HG03558 (cell line): Measurements from ENCODE around the gene BRD4.

ENCODE experiments used
- ATAC-seq: cut with Tn5 transposase; IDR thresholded peaks from one replicate; pipeline ENCODE4 v1.9.1; 2021; ENCODE audit warnings: moderate number of reproducible peaks; ENCODE audit not compliant: unreplicated experiment; ENCODE audit errors: extremely low read depth

The BRD4 gene

GRCh38 chr19:15237759-15238638 is 94.3 kb downstream of the BRD4 start:
- ATAC-seq: no peak

DNA sequence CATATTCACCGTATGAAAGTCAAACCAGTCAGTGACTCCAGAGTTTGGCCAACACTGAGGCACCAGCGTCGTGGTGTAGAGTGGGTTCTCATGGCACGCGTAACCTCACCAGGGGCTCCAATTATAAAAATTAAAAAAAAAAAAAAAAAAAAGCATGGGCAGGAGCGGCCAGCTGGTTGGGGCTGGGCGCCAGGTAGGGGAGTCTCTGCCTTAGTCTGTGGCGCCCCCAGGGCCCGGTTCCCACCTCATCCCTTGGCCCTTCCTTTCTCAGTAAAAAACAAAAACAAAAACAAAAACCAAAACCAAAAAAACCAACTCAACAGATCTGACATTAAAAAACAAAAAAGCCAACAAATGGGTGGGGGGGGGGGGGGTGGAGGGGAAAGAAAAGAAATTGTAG is 95.5 kb downstream of the BRD4 start:
- ATAC-seq: no peak

DNA sequence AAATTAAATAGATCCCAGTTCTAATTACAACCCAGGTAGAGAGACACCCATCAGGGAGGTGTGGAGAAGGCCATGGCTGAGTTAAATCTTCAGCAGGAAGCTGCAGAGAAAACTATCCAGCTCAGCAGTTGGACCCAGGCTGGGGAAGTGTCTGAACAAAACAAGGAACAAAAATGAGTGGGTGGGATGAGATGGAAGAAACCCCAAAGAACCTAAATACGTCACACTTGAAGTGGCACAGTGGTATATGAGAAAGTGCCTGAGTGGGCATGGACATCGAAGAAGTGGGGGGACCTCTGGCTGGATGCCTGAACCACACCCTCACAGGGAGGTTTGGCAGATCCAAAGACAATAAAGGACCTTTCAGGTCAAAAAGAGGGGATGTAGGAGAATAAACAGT is 96.6 kb downstream of the BRD4 start:
- no peak for ATAC-seq

GRCh38 chr19:15234431-15235130 is 97.8 kb downstream of the BRD4 start:
- no peak for ATAC-seq

- ATAC-seq: no peak
Measured at GRCh38 chr19:15231271-15231670, 101.1 kb downstream of the BRD4 start.

DNA sequence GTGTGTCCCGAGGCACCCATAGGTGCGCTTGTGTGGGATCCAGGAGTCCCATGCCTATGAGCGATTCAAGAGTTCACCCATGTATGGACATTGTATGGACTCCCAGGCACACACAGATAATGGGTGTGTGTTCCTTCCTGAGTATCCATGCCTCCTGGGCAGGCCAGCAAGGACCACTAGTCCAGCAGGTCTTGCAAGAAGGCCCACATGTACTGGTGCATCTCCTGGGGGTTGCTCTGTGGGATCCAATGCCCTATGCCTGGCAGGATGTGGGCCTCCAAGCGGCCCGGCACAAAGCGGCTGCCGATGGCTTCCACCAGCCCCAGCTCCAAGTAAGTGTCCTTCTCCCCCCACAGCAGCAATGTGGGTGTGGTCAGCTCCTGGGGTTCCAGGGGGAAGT is 105.1 kb downstream of the BRD4 start:
- no peak for ATAC-seq

GRCh38 chr19:15225760-15226159 is 106.6 kb downstream of the BRD4 start:
- no peak for ATAC-seq

DNA sequence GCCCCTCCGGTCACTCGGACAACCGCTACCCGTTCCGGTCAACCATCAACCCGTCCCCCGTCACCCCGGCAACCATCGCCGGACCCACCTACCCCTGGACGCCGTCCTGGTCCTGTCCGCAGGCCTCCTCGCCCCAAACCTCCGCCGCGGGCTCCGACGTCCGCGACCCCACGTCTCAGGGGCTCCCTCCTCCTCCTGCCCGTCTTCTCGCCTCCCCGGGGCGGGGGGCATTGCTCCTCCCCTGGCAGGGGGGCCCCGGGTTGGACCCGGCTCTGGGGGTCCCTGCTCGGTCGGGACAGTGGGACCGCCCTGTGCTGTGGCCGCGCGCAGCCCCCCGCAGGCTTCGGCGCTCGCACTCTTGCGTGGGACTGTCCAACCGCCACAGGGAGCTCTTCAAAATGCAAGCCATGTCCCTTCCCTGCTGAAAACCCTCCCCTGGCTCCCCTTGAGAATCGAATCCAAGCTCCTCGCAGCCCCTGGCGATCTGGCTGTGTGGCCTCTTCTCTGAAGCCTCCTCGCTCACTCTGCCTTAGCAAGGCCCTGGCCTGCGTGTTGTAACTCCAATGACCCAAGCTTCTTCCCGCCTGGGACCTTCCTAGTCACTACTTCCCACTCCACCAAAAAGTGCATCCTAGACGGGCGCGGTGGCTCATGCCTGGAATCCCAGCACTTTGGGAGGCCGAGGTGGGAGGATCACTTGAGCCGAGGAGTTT is 108.5 kb downstream of the BRD4 start:
- ATAC-seq: no peak

- no peak for ATAC-seq
Measured at GRCh38 chr19:15222738-15223648, 109.3 kb downstream of the BRD4 start.

- no peak for ATAC-seq
Measured at GRCh38 chr19:15220833-15221232, 111.5 kb downstream of the BRD4 start.

- no peak for ATAC-seq
Measured at GRCh38 chr19:15218501-15218900, 113.8 kb downstream of the BRD4 start.

DNA sequence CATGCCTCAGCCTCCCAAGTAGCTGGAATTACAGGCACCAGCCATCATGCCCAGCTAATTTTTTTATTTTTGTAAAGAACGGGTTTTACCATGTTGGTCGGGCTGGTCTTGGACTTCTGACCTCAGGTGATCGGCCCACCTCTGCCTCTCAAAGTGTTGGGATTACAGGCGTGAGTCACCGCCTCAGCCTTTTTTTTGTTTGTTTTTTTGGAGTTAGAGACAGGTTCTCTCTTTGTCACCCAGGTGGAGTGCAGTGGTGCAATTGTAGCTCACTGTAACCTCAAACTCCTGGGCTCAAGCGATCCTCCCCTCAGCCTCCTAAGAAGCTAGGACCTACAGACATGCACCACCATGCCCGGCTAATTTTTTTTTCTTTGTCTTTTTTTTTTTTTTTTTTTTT is 116.0 kb downstream of the BRD4 start:
- no peak for ATAC-seq

DNA sequence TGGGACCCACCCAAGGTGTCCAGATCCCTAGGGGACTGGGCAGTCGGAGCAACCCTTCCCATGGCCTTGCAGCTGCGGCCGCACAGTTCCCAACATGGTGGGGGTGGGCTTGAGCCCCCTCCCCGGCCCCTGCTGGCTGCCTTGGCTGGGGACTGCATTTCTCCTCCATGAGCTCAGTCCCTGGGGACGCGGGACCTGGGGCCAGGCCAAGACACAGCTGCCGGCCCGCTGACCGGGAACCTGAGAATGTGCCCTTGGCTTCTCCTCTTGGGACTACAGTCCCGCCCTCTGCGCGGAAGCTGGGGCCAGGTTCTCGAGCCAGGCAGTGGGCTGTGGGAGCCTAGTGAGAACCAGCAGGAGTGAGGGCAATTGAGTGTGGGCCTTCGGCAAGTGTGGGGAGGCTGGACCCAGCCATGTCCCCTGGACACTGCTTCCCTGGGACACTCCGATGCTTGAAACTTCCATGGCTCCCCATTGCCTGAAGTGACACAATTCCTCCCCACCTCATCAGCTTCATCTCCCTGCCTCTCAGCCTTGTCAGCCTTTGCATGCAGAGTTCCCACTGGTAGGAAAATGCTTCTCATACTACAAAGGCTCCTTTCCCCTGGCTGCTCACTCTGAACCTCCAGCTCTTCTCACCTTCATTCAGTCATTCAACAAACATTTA is 118.5 kb downstream of the BRD4 start:
- no peak for ATAC-seq

- no peak for ATAC-seq
Measured at GRCh38 chr19:15212711-15213110, 119.6 kb downstream of the BRD4 start.

DNA sequence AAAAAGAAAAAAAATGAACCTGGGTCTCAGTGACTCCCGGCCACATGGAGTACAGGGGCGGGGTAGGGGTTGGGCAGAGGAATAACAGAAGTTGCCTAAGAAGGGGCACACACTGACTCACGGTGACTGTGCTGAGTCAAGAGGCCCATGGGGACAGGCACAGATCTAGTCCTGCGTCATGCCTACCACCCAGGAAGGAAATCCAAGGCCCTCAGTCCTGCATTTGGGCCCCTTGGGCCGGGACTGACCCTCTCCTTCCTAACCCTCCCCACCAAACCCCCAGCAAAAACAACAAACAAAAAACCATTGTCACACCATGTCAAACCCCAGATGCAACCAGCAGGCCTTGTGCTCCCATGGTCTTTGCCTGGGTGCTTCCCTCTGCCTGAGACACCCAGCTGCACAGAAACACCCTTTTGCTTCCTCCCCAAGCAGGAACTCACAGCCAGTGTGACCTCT is 122.0 kb downstream of the BRD4 start:
- ATAC-seq: no peak

DNA sequence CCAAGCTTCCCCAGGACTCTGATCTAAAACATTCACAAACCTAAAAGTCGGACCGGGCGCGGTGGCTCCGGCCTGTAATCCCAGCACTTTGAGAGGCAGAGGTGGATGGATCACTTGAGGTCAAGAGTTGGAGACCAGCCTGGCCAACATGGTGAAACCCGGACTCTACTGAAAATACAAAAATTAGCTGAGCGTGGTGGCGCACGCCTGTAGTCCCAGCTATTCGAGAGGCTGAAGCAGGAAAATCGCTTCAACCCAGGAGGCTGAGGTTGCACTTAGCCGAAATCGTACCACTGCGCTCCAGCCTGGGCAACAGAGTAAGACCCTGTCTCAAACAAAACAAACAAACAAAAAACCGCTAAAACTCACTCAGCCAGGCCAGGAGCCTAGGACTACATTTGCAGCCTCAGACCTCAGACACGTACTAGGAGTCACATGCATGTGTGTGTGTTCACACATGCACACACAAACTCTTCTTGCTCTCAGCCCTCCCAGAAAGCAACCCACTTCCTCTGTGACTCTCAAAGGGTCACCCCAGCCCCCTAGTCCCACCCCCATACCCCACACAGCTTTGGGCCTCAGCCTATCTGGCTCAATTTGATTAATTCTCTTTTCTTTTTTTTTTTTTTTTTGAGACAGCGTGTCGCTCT is 130.8 kb downstream of the BRD4 start:
- ATAC-seq: no peak

- ATAC-seq: no peak
Measured at GRCh38 chr19:15200553-15201364, 131.6 kb downstream of the BRD4 start, which contains the start of gene NOTCH3. NOTCH3 (minus strand) TSS chr19:15200995; CDS start chr19:15200905, 90 bp downstream.
